GM23338 (cell line): ENCODE measurements around the gene SLC35B4. TPM values are rescaled to one million over a fixed set of nuclear protein-coding genes. Genes with fewer than 3 reads are reported as not detected.

ENCODE experiments used
- ATAC-seq: fragments of 200-7000 bp; cut with Tn5 transposase; 3 replicates; pipeline ENCODE4 v1.9.1; 2020
- DNase-seq: peaks from one replicate; pipeline ENCODE4 v3.0.0-alpha.2; 2015; ENCODE audit warnings: low spot score
- H2AFZ ChIP-seq: fragments of 200-600 bp; sonication (generic); 2 replicates; pipeline ENCODE4 v1.8.0; 2016; ENCODE audit warnings: antibody characterized with exemption, mild to moderate bottlenecking, moderate library complexity
- H3F3A ChIP-seq: fragments of 200-600 bp; sonication (generic); replicated peaks from 2 replicates; pipeline ENCODE4 v1.8.0; 2017; ENCODE audit warnings: antibody characterized with exemption, mixed run types, low read depth
- H3K27ac ChIP-seq: fragments of 200-600 bp; sonication (generic); 2 replicates; pipeline ENCODE4 v1.6.1; 2016; ENCODE audit warnings: low read depth
- H3K27me3 ChIP-seq: fragments of 200-600 bp; sonication (generic); 2 replicates; pipeline ENCODE4 v1.8.0; 2016; ENCODE audit warnings: mild to moderate bottlenecking, mixed run types, moderate library complexity; ENCODE audit not compliant: insufficient read depth
- H3K36me3 ChIP-seq: fragments of 200-600 bp; sonication (generic); 2 replicates; pipeline ENCODE4 v1.8.0; 2016; ENCODE audit warnings: mild to moderate bottlenecking; ENCODE audit not compliant: insufficient read depth
- H3K4me1 ChIP-seq: fragments of 200-600 bp; sonication (generic); 2 replicates; pipeline ENCODE4 v1.8.0; 2016; ENCODE audit warnings: mild to moderate bottlenecking, moderate library complexity; ENCODE audit not compliant: insufficient read depth
- H3K4me2 ChIP-seq: fragments of 200-600 bp; sonication (generic); 2 replicates; pipeline ENCODE4 v1.7.1; 2017; ENCODE audit warnings: mixed run types
- H3K4me3 ChIP-seq: fragments of 200-600 bp; sonication (generic); 2 replicates; pipeline ENCODE4 v1.6.1; 2016; ENCODE audit warnings: mixed run types
- H3K79me2 ChIP-seq: fragments of 200-600 bp; sonication (generic); replicated peaks from 2 replicates; pipeline ENCODE4 v1.8.0; 2017; ENCODE audit warnings: mild to moderate bottlenecking; ENCODE audit not compliant: insufficient read depth
- H3K9me2 ChIP-seq: fragments of 200-600 bp; sonication (generic); 2 replicates; pipeline ENCODE4 v1.8.0; 2017; ENCODE audit not compliant: insufficient read depth
- H4K20me1 ChIP-seq: fragments of 200-600 bp; sonication (generic); replicated peaks from 2 replicates; pipeline ENCODE4 v1.8.0; 2017; ENCODE audit warnings: mild to moderate bottlenecking; ENCODE audit not compliant: insufficient read depth
- H3K27ac Mint-ChIP-seq: 2 replicates; pipeline ENCODE4 v1.8.0; 2020; ENCODE audit warnings: inconsistent platforms, mild to moderate bottlenecking, moderate library complexity, mixed read lengths
- H3K27me3 Mint-ChIP-seq: 3 replicates; pipeline ENCODE4 v1.8.0; 2022; ENCODE audit warnings: low read depth, mild to moderate bottlenecking, moderate library complexity, mixed read lengths, inconsistent platforms; ENCODE audit not compliant: insufficient read depth, poor library complexity
- H3K36me3 Mint-ChIP-seq: 3 replicates; pipeline ENCODE4 v1.8.0; 2021; ENCODE audit warnings: low read depth, mild to moderate bottlenecking, inconsistent platforms, moderate library complexity, mixed read lengths
- H3K4me1 Mint-ChIP-seq: 3 replicates; pipeline ENCODE4 v1.8.0; 2020; ENCODE audit warnings: mild to moderate bottlenecking, inconsistent platforms, mixed read lengths
- H3K4me3 Mint-ChIP-seq: 3 replicates; pipeline ENCODE4 v1.8.0; 2021; ENCODE audit warnings: moderate library complexity, mild to moderate bottlenecking, inconsistent platforms, mixed read lengths
- H3K9me3 Mint-ChIP-seq: 3 replicates; pipeline ENCODE4 v1.8.0; 2020; ENCODE audit warnings: moderate library complexity, mild to moderate bottlenecking, inconsistent platforms, mixed read lengths
- CTCF ChIP-seq, 2 experiments: fragments of 200-600 bp in 1 of 2; sonication (generic) in 1 of 2; conservative IDR thresholded peaks; 2 replicates each; pipeline versions ENCODE4 v1.5.1 to v1.6.1; 2016 to 2017; ENCODE audit warnings: antibody characterized with exemption in 2 of 2, low read depth in 2 of 2, mild to moderate bottlenecking in 2 of 2, moderate library complexity in 1 of 2
- JUNB ChIP-seq: IDR thresholded peaks from one replicate; pipeline ENCODE4 v1.6.1; 2016; ENCODE audit warnings: antibody characterized with exemption; ENCODE audit not compliant: unreplicated experiment
- POLR2AphosphoS5 ChIP-seq: IDR thresholded peaks from 2 replicates; pipeline ENCODE4 v1.6.1; 2016; ENCODE audit warnings: antibody characterized with exemption, low read depth
- REST ChIP-seq: IDR thresholded peaks from one replicate; pipeline ENCODE4 v1.6.1; 2018; ENCODE audit warnings: antibody characterized with exemption; ENCODE audit not compliant: unreplicated experiment
- ZNF331 ChIP-seq: fragments of 250-450 bp; sonication (Bioruptor Pico); IDR thresholded peaks from 2 replicates; pipeline ENCODE4 v1.5.0; 2020; ENCODE audit warnings: low read depth, mild to moderate bottlenecking, moderate library complexity
- polyA plus RNA-seq: library from polyadenylated mRNA; unstranded; fragments of >200 nt; fragmentation: Nextera tagmentation; extraction: Ambion mirVana; gene quantifications from 2 replicates; pipeline ENCODE4 v1.2.1, GENCODE V29; 2016
- total RNA-seq: library from RNA; depleted of rRNA; stranded (reverse); fragments of >200 nt; shearing (Covaris generic); gene quantifications from 2 replicates; pipeline ENCODE4 v1.2.3, GENCODE V29; 2014
- TF ChIP-seq, protein P1 (sequence below): IDR thresholded peaks from 2 replicates; pipeline ENCODE4 v1.6.1; 2016; ENCODE audit warnings: antibody characterized with exemption

The SLC35B4 gene
- total and polyA plus RNA-seq, 2 experiments from 2014 or later = 22.6 to 29.7 TPM

- no peaks in the 10 kb centered on the region for H3K4me1 ChIP-seq
- H3K9me2 ChIP-seq = no peaks in the 10 kb centered on the region
- H3K4me2 ChIP-seq = no peak overlapping the region
- H3K27ac ChIP-seq = no peak overlapping the region
- no peaks in the 10 kb centered on the region for H3K36me3 ChIP-seq
- no peak for TF ChIP-seq JUNB
- H2AFZ ChIP-seq = no peak overlapping the region
- DNase-seq = no peak
- H3K4me1 Mint-ChIP-seq = peaks cover 8% of the 10 kb centered on the region
- no peaks in the 10 kb centered on the region for H3F3A ChIP-seq
- H3K27me3 ChIP-seq = no peaks in the 10 kb centered on the region
- H3K27me3 Mint-ChIP-seq = no peaks in the 10 kb centered on the region
- no peak overlapping the region for H3K4me3 Mint-ChIP-seq
- no peaks in the 10 kb centered on the region for H3K9me3 Mint-ChIP-seq
- H3K36me3 Mint-ChIP-seq = no peaks in the 10 kb centered on the region
- no peaks in the 10 kb centered on the region for H4K20me1 ChIP-seq
- H3K27ac Mint-ChIP-seq = no peak overlapping the region
- ATAC-seq = no peak
- no peak overlapping the region for H3K4me3 ChIP-seq
- no peaks in the 10 kb centered on the region for H3K79me2 ChIP-seq
These were observed 28.6 kb downstream of the SLC35B4 start for GRCh38 chr7:134287916-134288659.

DNA sequence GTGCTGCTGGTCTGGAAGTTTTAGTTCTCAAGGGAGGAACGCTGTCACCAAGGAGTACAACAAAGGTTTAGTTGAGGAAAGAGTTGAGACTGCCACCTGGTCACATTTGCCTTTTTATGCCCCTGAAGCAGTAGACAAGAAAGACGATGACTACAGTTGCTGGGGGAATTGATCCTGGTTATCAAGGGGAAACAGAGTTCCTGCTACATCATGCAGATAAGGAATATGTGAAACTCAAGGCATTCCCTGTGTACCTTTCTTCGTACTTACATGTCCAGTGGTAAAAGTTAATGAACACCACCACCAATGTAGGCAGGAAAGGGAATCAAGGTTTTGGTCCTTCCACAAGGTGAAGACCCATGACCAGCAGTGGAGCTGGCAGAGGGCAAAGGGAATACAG is 31.8 kb downstream of the SLC35B4 start:
- Histone ChIP-seq H3K4me2 (no peak overlapping the region), H3F3A (no peaks in the 10 kb centered on the region), H3K4me3 (no peak overlapping the region), H2AFZ (no peak overlapping the region), H3K27me3 (no peaks in the 10 kb centered on the region), H4K20me1 (no peaks in the 10 kb centered on the region), H3K9me2 (no peaks in the 10 kb centered on the region), H3K79me2 (no peaks in the 10 kb centered on the region), H3K4me1 (no peaks in the 10 kb centered on the region), H3K27ac (no peak overlapping the region), H3K36me3 (no peaks in the 10 kb centered on the region)
- peaks cover 4% of the 10 kb centered on the region for H3K4me1 Mint-ChIP-seq
- H3K4me3 Mint-ChIP-seq = no peak overlapping the region
- ATAC-seq (no peak), DNase-seq (no peak)
- no peak overlapping the region for H3K27ac Mint-ChIP-seq
- H3K36me3 Mint-ChIP-seq = no peaks in the 10 kb centered on the region
- no peaks in the 10 kb centered on the region for H3K9me3 Mint-ChIP-seq
- no peak for TF ChIP-seq ZNF331 (CRISPR knock-in tag)
- no peak for TF ChIP-seq REST
- TF ChIP-seq, protein P1, sequence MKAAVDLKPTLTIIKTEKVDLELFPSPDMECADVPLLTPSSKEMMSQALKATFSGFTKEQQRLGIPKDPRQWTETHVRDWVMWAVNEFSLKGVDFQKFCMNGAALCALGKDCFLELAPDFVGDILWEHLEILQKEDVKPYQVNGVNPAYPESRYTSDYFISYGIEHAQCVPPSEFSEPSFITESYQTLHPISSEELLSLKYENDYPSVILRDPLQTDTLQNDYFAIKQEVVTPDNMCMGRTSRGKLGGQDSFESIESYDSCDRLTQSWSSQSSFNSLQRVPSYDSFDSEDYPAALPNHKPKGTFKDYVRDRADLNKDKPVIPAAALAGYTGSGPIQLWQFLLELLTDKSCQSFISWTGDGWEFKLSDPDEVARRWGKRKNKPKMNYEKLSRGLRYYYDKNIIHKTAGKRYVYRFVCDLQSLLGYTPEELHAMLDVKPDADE = no peak
- no peaks in the 10 kb centered on the region for H3K27me3 Mint-ChIP-seq

DNA sequence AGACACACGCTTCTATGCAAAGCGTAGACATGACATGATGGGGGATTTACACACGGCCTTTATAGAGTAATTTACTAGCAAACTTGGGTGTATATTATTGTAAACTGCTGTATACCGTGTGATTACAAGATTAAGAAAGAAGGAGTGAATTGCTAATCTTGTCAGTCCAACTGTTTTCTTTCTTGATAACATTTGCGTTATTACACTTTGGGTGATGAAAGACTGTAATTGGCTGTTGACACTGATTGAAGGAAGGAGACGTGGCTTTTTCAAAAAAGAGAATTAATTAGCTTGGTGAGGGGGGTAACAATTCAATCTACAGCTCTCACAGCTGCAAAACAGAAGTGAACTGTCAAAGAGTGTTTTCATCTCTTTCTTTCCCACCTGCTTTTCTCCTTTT is 32.7 kb downstream of the SLC35B4 start:
- H3K9me3 Mint-ChIP-seq = no peaks in the 10 kb centered on the region
- TF ChIP-seq REST = no peak
- TF ChIP-seq CTCF (conservative IDR thresholded peaks at IDR 0.05; ENCODE audit: low read depth in 2 of 2) = no peak
- no peak for TF ChIP-seq POLR2AphosphoS5

More for the DNA sequence above, 32.7 kb downstream of the SLC35B4 start:
- Histone ChIP-seq H3F3A (no peaks in the 10 kb centered on the region), H3K4me3 (no peak overlapping the region), H3K79me2 (no peaks in the 10 kb centered on the region), H3K36me3 (no peaks in the 10 kb centered on the region), H3K27me3 (no peaks in the 10 kb centered on the region), H3K9me2 (no peaks in the 10 kb centered on the region), H3K4me1 (no peaks in the 10 kb centered on the region), H3K27ac (no peak overlapping the region), H2AFZ (no peak overlapping the region), H4K20me1 (no peaks in the 10 kb centered on the region), H3K4me2 (no peak overlapping the region)
- DNase-seq = no peak
- no peak for ATAC-seq
- Mint-ChIP-seq H3K27ac (no peak overlapping the region), H3K27me3 (no peaks in the 10 kb centered on the region), H3K4me1 (no peaks in the 10 kb centered on the region), H3K4me3 (no peak overlapping the region), H3K36me3 (no peaks in the 10 kb centered on the region)
